Thyroid gland (tissue), 4 donors: ENCODE measurements around the gene GPR22. TPM values are rescaled to one million over a fixed set of nuclear protein-coding genes. Genes with fewer than 3 reads are reported as not detected.

Source experiments
- DNase-seq, 2 donors: peaks; one replicate each; pipeline ENCODE4 v3.0.0-alpha.2; 2019
- H3K27ac ChIP-seq, 3 donors: fragments of 200-600 bp; sonication (generic); 1 replicate in 2 of 3; 2 replicates in 1 of 3; pipeline ENCODE4 v1.5.1; 2016 to 2019; ENCODE audit warnings: mild to moderate bottlenecking in 1 of 3, moderate library complexity in 1 of 3
- H3K27me3 ChIP-seq: fragments of 200-600 bp; sonication (generic); one replicate; pipeline ENCODE4 v1.5.1; 2019
- H3K36me3 ChIP-seq, 2 donors: fragments of 200-600 bp; sonication (generic); one replicate each; pipeline ENCODE4 v1.5.1; 2016 to 2019
- H3K4me1 ChIP-seq, 2 donors: fragments of 200-600 bp; sonication (generic); one replicate each; pipeline ENCODE4 v1.5.1; 2017 to 2019
- H3K4me3 ChIP-seq, 3 donors: fragments of 200-600 bp; sonication (generic); replicated peaks in 1 of 3; 1 replicate in 2 of 3; 2 replicates in 1 of 3; pipeline ENCODE4 v1.5.1; 2016; ENCODE audit warnings: mild to moderate bottlenecking in 1 of 3
- H3K9me3 ChIP-seq: fragments of 200-600 bp; sonication (generic); one replicate; pipeline ENCODE4 v1.5.1; 2017
- POLR2A ChIP-seq, 2 donors: fragments of 450-650 bp; IDR thresholded peaks; one replicate each; pipeline ENCODE4 v1.6.1; 2017; ENCODE audit warnings: antibody characterized with exemption in 2 of 2, mild to moderate bottlenecking in 2 of 2, moderate library complexity in 1 of 2
- WGBS, 2 donors: methylation state at CpG; one replicate each; pipeline ENCODE4 v1.1.5; 2017; 5-methylcytosine and 5-hydroxymethylcytosine counted together
- intact Hi-C: fragments of 100-400 bp; cut with DNase I; formaldehyde crosslinking; loops from one replicate; pipeline ENCODE4 v1.15.1; 2023
- total RNA-seq, 4 donors: library from RNA; depleted of rRNA; stranded (reverse); fragments of >200 nt; gene quantifications; one replicate each; pipeline ENCODE4 v1.2.3, GENCODE V29; 2016
- TF ChIP-seq, protein P1 (sequence below), 6 experiments: fragments of 200-600 bp in 3 of 6; fragments of 450-650 bp in 3 of 6; sonication (generic) in 3 of 6; IDR thresholded peaks; one replicate each; pipeline ENCODE4 v1.5.1; 2016 to 2019; ENCODE audit warnings: antibody characterized with exemption in 6 of 6, mild to moderate bottlenecking in 2 of 6, inconsistent platforms in 1 of 6, moderate library complexity in 1 of 6

Gene GPR22
- total RNA-seq, 4 donors from 2014 or later, result not detected

DNA sequence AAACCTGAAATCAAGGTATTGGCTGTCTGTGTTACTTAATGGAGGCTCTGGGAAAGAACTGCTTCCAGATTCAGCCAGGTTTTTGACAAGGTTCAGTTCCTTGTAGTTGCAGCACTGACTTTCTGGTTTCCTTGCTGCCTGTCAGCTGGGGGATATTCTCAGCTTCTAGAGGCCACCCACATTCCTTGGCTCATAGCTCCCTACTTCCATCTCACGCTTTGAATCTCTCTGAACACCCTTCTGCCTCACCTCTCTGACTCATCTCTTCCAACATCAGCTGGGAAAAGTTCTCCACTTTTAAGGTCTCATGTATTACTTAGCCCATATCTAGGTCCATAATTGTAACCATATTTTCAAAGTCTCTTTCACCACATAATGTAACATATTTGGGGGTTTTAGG, 22.9 kb upstream of the GPR22 start:
- H3K4me3 ChIP-seq, result no peak overlapping the region
- DNase-seq, result no peak
- H3K4me1 ChIP-seq, result no peaks in the 10 kb centered on the region
- TF ChIP-seq, protein P1, sequence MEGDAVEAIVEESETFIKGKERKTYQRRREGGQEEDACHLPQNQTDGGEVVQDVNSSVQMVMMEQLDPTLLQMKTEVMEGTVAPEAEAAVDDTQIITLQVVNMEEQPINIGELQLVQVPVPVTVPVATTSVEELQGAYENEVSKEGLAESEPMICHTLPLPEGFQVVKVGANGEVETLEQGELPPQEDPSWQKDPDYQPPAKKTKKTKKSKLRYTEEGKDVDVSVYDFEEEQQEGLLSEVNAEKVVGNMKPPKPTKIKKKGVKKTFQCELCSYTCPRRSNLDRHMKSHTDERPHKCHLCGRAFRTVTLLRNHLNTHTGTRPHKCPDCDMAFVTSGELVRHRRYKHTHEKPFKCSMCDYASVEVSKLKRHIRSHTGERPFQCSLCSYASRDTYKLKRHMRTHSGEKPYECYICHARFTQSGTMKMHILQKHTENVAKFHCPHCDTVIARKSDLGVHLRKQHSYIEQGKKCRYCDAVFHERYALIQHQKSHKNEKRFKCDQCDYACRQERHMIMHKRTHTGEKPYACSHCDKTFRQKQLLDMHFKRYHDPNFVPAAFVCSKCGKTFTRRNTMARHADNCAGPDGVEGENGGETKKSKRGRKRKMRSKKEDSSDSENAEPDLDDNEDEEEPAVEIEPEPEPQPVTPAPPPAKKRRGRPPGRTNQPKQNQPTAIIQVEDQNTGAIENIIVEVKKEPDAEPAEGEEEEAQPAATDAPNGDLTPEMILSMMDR (IDR thresholded peaks at IDR 0.05), result no peak
- TF ChIP-seq POLR2A (IDR thresholded peaks at IDR 0.05), result no peak
- H3K9me3 ChIP-seq, result no peaks in the 10 kb centered on the region
- intact Hi-C loops, result no loop called here
- H3K36me3 ChIP-seq, result no peaks in the 10 kb centered on the region
- H3K27ac ChIP-seq, result no peak overlapping the region
- no peaks in the 10 kb centered on the region for H3K27me3 ChIP-seq
- WGBS, 2 donors, result 92 to 100% methylated on average over 1 of the region's 1 CpG

DNA sequence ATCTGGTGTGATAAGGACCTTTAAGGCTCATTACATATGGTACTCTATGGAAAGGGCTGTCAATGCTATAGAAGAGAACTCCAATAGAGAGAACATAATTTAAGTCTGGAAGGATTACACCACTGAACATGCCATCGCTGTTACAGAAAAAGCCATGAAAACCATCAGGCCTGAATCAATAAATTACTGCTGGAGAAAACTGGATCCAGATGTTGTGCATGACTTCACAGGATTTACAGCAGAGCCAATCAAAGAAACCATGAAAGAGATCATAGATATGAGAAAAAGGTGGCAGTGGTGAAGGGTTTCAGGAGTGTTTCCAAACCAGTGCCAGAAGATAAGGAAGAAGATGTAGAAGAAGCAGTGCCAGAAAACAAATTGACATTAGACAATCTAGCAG, 18.9 kb upstream of the GPR22 start:
- no peaks in the 10 kb centered on the region for H3K36me3 ChIP-seq
- no peak overlapping the region for H3K4me3 ChIP-seq
- WGBS, 2 donors, result 97 to 100% methylated on average over 1 of the region's 1 CpG
- H3K27me3 ChIP-seq, result no peaks in the 10 kb centered on the region
- DNase-seq, result no peak
- H3K9me3 ChIP-seq, result no peaks in the 10 kb centered on the region
- H3K4me1 ChIP-seq, result no peaks in the 10 kb centered on the region
- TF ChIP-seq, protein P1 (IDR thresholded peaks at IDR 0.05), result no peak
- no peak overlapping the region for H3K27ac ChIP-seq
- intact Hi-C loops, result no loop called here

DNA sequence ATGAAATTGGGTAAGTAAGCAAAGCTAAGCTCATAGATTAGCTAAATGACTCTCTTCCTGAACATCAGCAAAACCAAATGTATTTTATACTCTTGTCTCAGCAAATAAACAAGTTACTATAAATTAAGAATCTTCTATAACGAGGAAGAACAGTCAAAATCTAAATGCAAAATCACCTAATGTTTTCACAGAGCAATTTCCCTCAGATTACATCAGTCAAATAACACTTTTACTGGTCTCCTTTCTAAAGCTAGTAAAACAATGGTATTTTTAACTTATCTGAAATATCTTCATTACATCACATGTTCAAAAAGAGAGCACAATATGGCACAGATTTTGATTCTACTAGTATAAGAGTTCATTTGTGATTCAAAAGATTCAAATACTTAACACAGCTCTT, 16.5 kb upstream of the GPR22 start:
- no peaks in the 10 kb centered on the region for H3K36me3 ChIP-seq
- DNase-seq, result no peak
- H3K4me1 ChIP-seq, result no peaks in the 10 kb centered on the region
- H3K4me3 ChIP-seq, result no peak overlapping the region
- no peaks in the 10 kb centered on the region for H3K27me3 ChIP-seq
- TF ChIP-seq, protein P1 (IDR thresholded peaks at IDR 0.05), result no peak
- TF ChIP-seq POLR2A (IDR thresholded peaks at IDR 0.05), result no peak
- H3K9me3 ChIP-seq, result no peaks in the 10 kb centered on the region
- H3K27ac ChIP-seq, result no peak overlapping the region
- intact Hi-C loops, result no loop called here
- WGBS, 2 donors, result 92 to 98% methylated on average over 1 of the region's 1 CpG

DNA sequence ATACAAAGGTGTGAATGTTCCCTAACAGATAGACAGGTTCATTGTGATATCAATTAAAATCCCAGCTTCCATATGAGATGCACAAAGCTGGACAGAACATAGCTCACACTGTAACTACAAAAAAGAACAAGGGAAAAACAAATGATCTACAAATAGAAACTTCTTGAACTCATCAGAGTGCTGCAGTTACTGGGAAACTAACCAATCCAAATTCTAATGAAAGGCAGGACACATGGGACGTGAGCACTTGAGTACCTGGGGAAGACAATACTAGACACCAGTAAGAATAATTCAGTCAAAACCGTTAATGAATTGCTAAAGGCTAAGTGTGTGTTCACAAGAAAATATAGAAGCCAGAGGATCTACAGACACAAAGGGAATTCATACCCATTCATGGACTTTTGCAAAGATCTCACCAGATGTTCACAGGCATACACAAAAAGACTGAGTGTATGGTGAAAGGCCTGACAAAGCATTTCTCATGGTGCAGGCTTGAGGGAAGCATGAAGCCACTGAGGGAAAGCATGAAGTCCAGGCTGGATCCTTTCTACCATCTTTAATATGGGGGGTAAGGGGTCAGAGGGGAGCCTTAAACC, 7.8 kb upstream of the GPR22 start:
- DNase-seq, result no peak
- intact Hi-C loops, result loop anchor here (5.0 to 10.0 kb wide), 3 partner anchors 103 to 413 kb away; partner anchors contain the start of genes COG5 and DUS4L
- 78% methylated on average over 2 of the region's 2 CpGs for WGBS, 2 donors

More for the DNA sequence above, 7.8 kb upstream of the GPR22 start:
- Histone ChIP-seq H3K27me3 (no peaks in the 10 kb centered on the region), H3K4me3 (no peak overlapping the region), H3K27ac (no peak overlapping the region), H3K36me3 (no peaks in the 10 kb centered on the region), H3K4me1 (no peaks in the 10 kb centered on the region), H3K9me3 (no peaks in the 10 kb centered on the region)
- TF ChIP-seq, protein P1 (IDR thresholded peaks at IDR 0.05), result no peak
- TF ChIP-seq POLR2A (IDR thresholded peaks at IDR 0.05), result no peak
